GM12891 (cell line): ENCODE measurements around the gene BCL2L14.
A peak's percentile ranks its signal among the peaks of the same experiment; 100 is the strongest.

Experiments used
- DNase-seq: peaks from one replicate; pipeline ENCODE4 v3.0.0; 2011; ENCODE audit warnings: low spot score; ENCODE audit not compliant: insufficient read length
- FAIRE-seq: peaks from 2 replicates; lab custom pipeline; 2011; peaks lifted over from hg19 to GRCh38; lab: Jason Lieb, UNC
- PAX5 ChIP-seq: IDR thresholded peaks from 2 replicates; pipeline ENCODE4 v1.6.1; 2011; ENCODE audit warnings: low read length, moderate library complexity, mild to moderate bottlenecking; ENCODE audit not compliant: insufficient read depth, severe bottlenecking
- POLR2A ChIP-seq: IDR thresholded peaks from 2 replicates; pipeline ENCODE4 v1.6.1; 2011; ENCODE audit warnings: low read depth, low read length, control low read depth
- POLR2AphosphoS5 ChIP-seq: IDR thresholded peaks from 2 replicates; pipeline ENCODE4 v1.6.1; 2011; ENCODE audit warnings: low read depth, low read length, control low read depth
- POU2F2 ChIP-seq: IDR thresholded peaks from 2 replicates; pipeline ENCODE4 v1.6.1; 2011; ENCODE audit warnings: low read depth, mild to moderate bottlenecking, control low read depth, low read length, moderate library complexity
- SPI1 ChIP-seq: IDR thresholded peaks from 2 replicates; pipeline ENCODE4 v1.6.1; 2011; ENCODE audit warnings: low read depth, low read length, control low read depth
- TAF1 ChIP-seq: IDR thresholded peaks from 2 replicates; pipeline ENCODE4 v1.6.1; 2011; ENCODE audit warnings: low read depth, low read length, control low read depth

Gene BCL2L14

GRCh38 chr12:12051668-12052067 lies 19.1 kb upstream of the BCL2L14 start:
- DNase-seq (no peak), FAIRE-seq (peak; percentile 5)
- no peak for TF ChIP-seq POLR2AphosphoS5
- no peak for TF ChIP-seq TAF1
- no peak for TF ChIP-seq PAX5
- no peak for TF ChIP-seq POU2F2

- DNase-seq: no peak
- TF ChIP-seq POU2F2: no peak
- no peak for TF ChIP-seq POLR2A
- TF ChIP-seq TAF1: no peak
- no peak for TF ChIP-seq SPI1
- no peak for TF ChIP-seq POLR2AphosphoS5
- no peak for TF ChIP-seq PAX5
- FAIRE-seq: no peak
Observed at GRCh38 chr12:12054993-12055392, 15.7 kb upstream of the BCL2L14 start.

- FAIRE-seq: no peak
Observed at GRCh38 chr12:12056951-12057350, 13.8 kb upstream of the BCL2L14 start.

DNA sequence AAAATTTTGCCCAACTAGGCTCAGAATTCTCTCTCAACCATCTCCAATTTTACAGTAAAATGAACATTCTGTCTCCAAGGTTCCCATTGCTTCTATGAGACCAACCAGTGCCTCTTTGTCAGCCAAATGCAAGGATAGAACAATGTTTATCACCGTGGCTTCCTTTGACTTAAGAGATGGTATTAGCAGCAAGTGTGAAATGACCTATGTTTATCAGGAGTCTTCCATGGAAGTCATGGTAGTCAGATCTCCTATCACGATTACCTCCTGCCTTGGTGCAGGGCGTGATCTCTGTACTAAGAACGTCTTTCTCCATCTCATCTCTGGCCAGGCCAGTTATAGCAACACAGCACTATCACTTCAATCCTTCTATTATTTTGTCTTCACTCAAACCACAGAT lies 6.1 kb upstream of the BCL2L14 start:
- FAIRE-seq: no peak
- no peak for DNase-seq
- TF ChIP-seq SPI1 (no peak), TAF1 (no peak), POLR2AphosphoS5 (no peak), PAX5 (no peak), POU2F2 (no peak), POLR2A (no peak)

More at GRCh38 chr12:12056951-12057350, 13.8 kb upstream of the BCL2L14 start:
- DNase-seq: no peak
- TF ChIP-seq SPI1: no peak
- no peak for TF ChIP-seq POLR2A
- no peak for TF ChIP-seq TAF1

DNA sequence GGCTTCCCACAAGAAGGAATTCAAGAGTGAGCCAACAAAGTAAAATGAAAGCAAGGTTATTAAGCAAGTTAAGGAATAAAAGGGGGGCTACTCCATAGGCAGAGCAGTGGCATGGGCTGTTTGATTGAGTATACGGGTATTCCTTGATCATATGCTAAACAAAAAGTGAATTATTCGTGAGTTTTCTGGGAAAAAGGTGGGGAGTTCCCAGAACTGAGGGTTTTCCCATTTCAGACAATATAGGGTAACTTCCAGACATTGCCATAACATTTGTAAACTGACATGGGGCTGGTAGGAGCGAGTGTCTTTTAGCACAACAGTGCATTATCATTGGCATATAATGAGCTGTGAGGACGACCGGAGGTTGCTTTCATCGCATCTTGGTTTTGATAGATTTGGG lies 2.0 kb upstream of the BCL2L14 start:
- DNase-seq (no peak), FAIRE-seq (no peak)
- TF ChIP-seq SPI1: no peak

DNA sequence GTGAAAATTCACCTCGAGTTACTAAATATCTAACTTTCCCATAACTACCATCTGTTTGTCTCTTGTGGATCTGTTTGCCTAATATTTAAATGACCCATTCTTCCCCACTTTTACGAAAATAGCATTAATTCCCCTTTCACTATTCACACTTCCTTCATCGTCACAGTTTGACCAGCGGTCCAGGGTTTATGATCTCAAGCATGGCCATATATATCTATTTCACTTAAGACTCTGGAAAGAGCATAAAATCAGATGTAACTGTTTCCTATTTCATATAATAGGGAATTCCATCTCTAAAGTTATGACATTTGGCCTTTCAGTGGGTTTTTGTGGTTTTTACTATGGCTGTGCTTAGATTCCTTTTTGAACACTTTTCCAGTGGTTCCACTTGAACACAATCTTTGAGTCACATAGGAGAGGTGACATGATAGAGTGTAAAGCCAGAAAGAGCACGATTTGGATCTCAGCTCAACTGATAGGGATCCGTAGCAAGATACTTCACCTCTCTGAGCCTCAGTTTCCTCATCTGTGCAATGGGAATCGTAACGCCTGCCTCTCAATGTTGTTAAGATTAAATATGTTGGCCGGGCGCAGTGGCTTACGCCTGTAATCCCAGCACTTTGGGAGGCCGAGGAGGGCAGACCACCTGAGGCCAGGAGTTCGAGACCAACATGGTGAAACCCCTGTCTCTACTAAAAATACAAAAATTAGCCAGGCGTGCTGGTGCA lies 754 bp upstream of the BCL2L14 start:
- no peak for TF ChIP-seq PAX5
- TF ChIP-seq SPI1: no peak
- no peak for TF ChIP-seq POLR2A
- no peak for TF ChIP-seq POLR2AphosphoS5
- no peak for TF ChIP-seq TAF1
- TF ChIP-seq POU2F2: no peak
- FAIRE-seq: no peak
- DNase-seq: no peak

- FAIRE-seq: peak; percentile 51
- DNase-seq: no peak
- TF ChIP-seq POU2F2: no peak
- peak; percentile 78 for TF ChIP-seq SPI1
- TF ChIP-seq POLR2AphosphoS5: no peak
Observed at GRCh38 chr12:12072064-12072760, 1.5 kb downstream of the BCL2L14 start.

DNA sequence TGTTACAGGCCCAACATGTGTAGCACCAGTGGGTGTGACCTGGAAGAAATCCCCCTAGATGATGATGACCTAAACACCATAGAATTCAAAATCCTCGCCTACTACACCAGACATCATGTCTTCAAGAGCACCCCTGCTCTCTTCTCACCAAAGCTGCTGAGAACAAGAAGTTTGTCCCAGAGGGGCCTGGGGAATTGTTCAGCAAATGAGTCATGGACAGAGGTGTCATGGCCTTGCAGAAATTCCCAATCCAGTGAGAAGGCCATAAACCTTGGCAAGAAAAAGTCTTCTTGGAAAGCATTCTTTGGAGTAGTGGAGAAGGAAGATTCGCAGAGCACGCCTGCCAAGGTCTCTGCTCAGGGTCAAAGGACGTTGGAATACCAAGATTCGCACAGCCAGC lies 8.6 kb downstream of the BCL2L14 start:
- peak; percentile 28 for FAIRE-seq
- TF ChIP-seq POLR2A (no peak), TAF1 (no peak), SPI1 (no peak), POU2F2 (no peak), PAX5 (no peak), POLR2AphosphoS5 (no peak)
- no peak for DNase-seq

GRCh38 chr12:12081836-12082497 lies 11.2 kb downstream of the BCL2L14 start:
- FAIRE-seq (peak; percentile 90), DNase-seq (peak; percentile 60)
- TF ChIP-seq SPI1 (no peak), POU2F2 (no peak), POLR2AphosphoS5 (no peak), TAF1 (no peak), POLR2A (no peak), PAX5 (no peak)

DNA sequence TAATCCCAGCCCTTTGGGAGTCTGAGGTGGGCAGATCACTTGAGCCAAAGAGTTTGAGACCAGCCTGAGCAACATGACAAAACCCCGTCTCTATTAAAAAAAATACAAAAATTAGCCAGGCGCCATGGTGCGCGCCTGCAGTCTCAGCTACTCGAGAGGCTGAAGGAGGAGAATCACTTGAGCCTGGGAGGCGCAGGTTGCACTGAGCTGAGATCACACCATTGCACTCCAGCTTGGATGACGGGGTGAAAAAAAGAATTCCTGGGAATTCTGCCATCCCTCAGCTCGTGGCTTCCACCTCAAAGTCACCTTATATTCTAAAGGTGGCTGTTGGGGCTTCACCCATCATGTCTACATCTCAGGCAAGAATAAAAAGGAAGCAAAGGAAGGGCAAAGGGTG lies 12.9 kb downstream of the BCL2L14 start:
- no peak for TF ChIP-seq TAF1
- TF ChIP-seq POLR2A: no peak
- TF ChIP-seq POU2F2: no peak
- TF ChIP-seq SPI1: no peak
- no peak for TF ChIP-seq PAX5
- TF ChIP-seq POLR2AphosphoS5: no peak
- FAIRE-seq (no peak), DNase-seq (no peak)
